GM12878 (cell line): Measurements from ENCODE around the gene ATP5ME. TPM values are rescaled to one million over a fixed set of nuclear protein-coding genes. Genes with fewer than 3 reads are reported as not detected.

Experiments used
- ATAC-seq: fragments of 200-7000 bp; cut with Tn5 transposase; 3 replicates; pipeline ENCODE4 v1.9.1; 2020; ENCODE audit warnings: mild to moderate bottlenecking, moderate library complexity
- BruUV-seq: library from RNA; stranded (reverse); fragments of 400-500 nt; replicated peaks from 2 replicates; lab custom pipeline; 2021; lab: Mats Ljungman, UMichigan
- CTCF ChIA-PET: fragments of 300-600 bp; sonication (Branson Sonifier 250); formaldehyde crosslinking; extraction: SDS; loops from one replicate; lab custom pipeline; 2021; ENCODE audit warnings: inconsistent platforms; lab: Yijun Ruan, JAX
- POLR2A ChIA-PET: fragments of 350-600 bp; formaldehyde crosslinking; extraction: SDS; loops from one replicate; lab custom pipeline; 2021; ENCODE audit warnings: inconsistent platforms; lab: Charles Lee
- RAD21 ChIA-PET: fragments of 300-600 bp; sonication (Branson Sonifier 250); formaldehyde crosslinking; loops from one replicate; lab custom pipeline; 2023; ENCODE audit warnings: antibody characterized with exemption; ENCODE audit not compliant: unreplicated experiment; lab: Charles Lee
- SMC1A ChIA-PET: fragments of 300-600 bp; sonication (Branson Sonifier 250); formaldehyde crosslinking; loops from one replicate; lab custom pipeline; 2023; ENCODE audit not compliant: unreplicated experiment, uncharacterized antibody; lab: Charles Lee
- DNase-seq: peaks from one replicate; pipeline ENCODE4 v3.0.0-alpha.2; 2011; ENCODE audit warnings: low read depth, low spot score
- FAIRE-seq: peaks from 3 replicates; lab custom pipeline; 2011; peaks lifted over from hg19 to GRCh38; lab: Jason Lieb, UNC
- H2AFZ ChIP-seq: 2 replicates; pipeline ENCODE4 v1.6.0; 2011; ENCODE audit warnings: low read depth, low read length, control low read depth; ENCODE audit not compliant: control insufficient read depth
- H3K27ac ChIP-seq: 2 replicates; pipeline ENCODE4 v1.5.1; 2011; ENCODE audit warnings: control low read depth; ENCODE audit not compliant: control insufficient read depth, insufficient read depth
- H3K27me3 ChIP-seq, 2 experiments: replicated peaks in 1 of 2; 2 replicates each; pipeline versions ENCODE4 v1.6.0 to v1.6.1; 2011; ENCODE audit warnings: low read length in 1 of 2; ENCODE audit not compliant: control insufficient read depth in 2 of 2, insufficient read depth in 2 of 2
- H3K36me3 ChIP-seq, 2 experiments: 2 replicates each; pipeline ENCODE4 v1.5.1; 2011; ENCODE audit warnings: low read length in 1 of 2; ENCODE audit not compliant: control insufficient read depth in 2 of 2, insufficient read depth in 2 of 2
- H3K4me1 ChIP-seq: 2 replicates; pipeline ENCODE4 v1.6.1; 2011; ENCODE audit warnings: mild to moderate bottlenecking, low read length, moderate library complexity, mixed read lengths; ENCODE audit not compliant: control insufficient read depth, insufficient read depth
- H3K4me2 ChIP-seq: 2 replicates; pipeline ENCODE4 v1.6.0; 2011; ENCODE audit warnings: control low read depth; ENCODE audit not compliant: control insufficient read depth, insufficient read depth
- H3K4me3 ChIP-seq: fragments of 200-600 bp; sonication (generic); 2 replicates; pipeline ENCODE4 v1.5.1; 2016
- H3K79me2 ChIP-seq: 2 replicates; pipeline ENCODE4 v1.6.0; 2011; ENCODE audit warnings: low read length; ENCODE audit not compliant: control insufficient read depth, insufficient read depth
- H3K9ac ChIP-seq: 2 replicates; pipeline ENCODE4 v1.8.0; 2011; ENCODE audit warnings: low read length, control low read depth, mixed read lengths; ENCODE audit not compliant: control insufficient read depth, insufficient read depth
- H3K9me3 ChIP-seq: replicated peaks from 3 replicates; pipeline ENCODE4 v1.5.1; 2011; ENCODE audit warnings: mild to moderate bottlenecking, low read length; ENCODE audit not compliant: control insufficient read depth, insufficient read depth
- H4K20me1 ChIP-seq: 2 replicates; pipeline ENCODE4 v1.6.0; 2011; ENCODE audit not compliant: control insufficient read depth, insufficient read depth
- BMI1 ChIP-seq: fragments of 450-650 bp; IDR thresholded peaks from 2 replicates; pipeline ENCODE4 v1.6.1; 2016; ENCODE audit warnings: mild to moderate bottlenecking, moderate library complexity, borderline replicate concordance
- ETV6 ChIP-seq, 2 experiments: fragments of 450-650 bp in 1 of 2; IDR thresholded peaks in 1 of 2; conservative IDR thresholded peaks in 1 of 2; 2 replicates each; pipeline ENCODE4 v1.6.1; 2014; ENCODE audit warnings: antibody characterized with exemption in 1 of 2, borderline replicate concordance in 1 of 2, low read depth in 1 of 2, mild to moderate bottlenecking in 1 of 2, moderate library complexity in 1 of 2
- IRF3 ChIP-seq: fragments of 450-650 bp; IDR thresholded peaks from 2 replicates; pipeline ENCODE4 v1.6.1; 2014; ENCODE audit warnings: mild to moderate bottlenecking
- NRF1 ChIP-seq: conservative IDR thresholded peaks from 2 replicates; pipeline ENCODE4 v1.6.1; 2011; ENCODE audit warnings: mild to moderate bottlenecking, low read depth, low read length, improper control_type of control experiment
- PAX5 ChIP-seq: IDR thresholded peaks from 2 replicates; pipeline ENCODE4 v1.6.1; 2011; ENCODE audit warnings: low read depth, low read length, borderline replicate concordance
- PBX3 ChIP-seq: IDR thresholded peaks from 2 replicates; pipeline ENCODE4 v1.6.1; 2011; ENCODE audit warnings: mild to moderate bottlenecking, low read depth, low read length, moderate library complexity; ENCODE audit not compliant: insufficient replicate concordance
- PML ChIP-seq: IDR thresholded peaks from 2 replicates; pipeline ENCODE4 v1.6.1; 2012; ENCODE audit warnings: low read length, inconsistent platforms
- POLR2A ChIP-seq: IDR thresholded peaks from 2 replicates; pipeline ENCODE4 v1.6.1; 2011; ENCODE audit warnings: low read depth, mild to moderate bottlenecking, low read length
- RELA ChIP-seq: fragments of 450-650 bp; IDR thresholded peaks from 2 replicates; pipeline ENCODE4 v1.8.0; 2014; ENCODE audit warnings: borderline replicate concordance; ENCODE audit not compliant: partially characterized antibody
- SIN3A ChIP-seq: IDR thresholded peaks from 2 replicates; pipeline ENCODE4 v1.6.1; 2012; ENCODE audit warnings: low read depth, low read length, improper control_type of control experiment
- SREBF1 ChIP-seq: IDR thresholded peaks from 2 replicates; pipeline ENCODE4 v1.6.1; 2012; ENCODE audit warnings: mild to moderate bottlenecking, low read length
- SRF ChIP-seq, 2 experiments: IDR thresholded peaks; 2 replicates each; pipeline ENCODE4 v1.6.1; 2011; ENCODE audit warnings: low read depth in 2 of 2, low read length in 2 of 2, mild to moderate bottlenecking in 1 of 2, moderate library complexity in 1 of 2
- TBL1XR1 ChIP-seq: IDR thresholded peaks from 2 replicates; pipeline ENCODE4 v1.6.1; 2012; ENCODE audit warnings: low read depth, low read length, improper control_type of control experiment
- ZNF274 ChIP-seq: IDR thresholded peaks from one replicate; pipeline ENCODE4 v1.8.0; 2011; ENCODE audit not compliant: insufficient read length, insufficient read depth
- ZNF384 ChIP-seq: IDR thresholded peaks from 2 replicates; pipeline ENCODE4 v1.6.1; 2012; ENCODE audit warnings: low read depth, mild to moderate bottlenecking, low read length, improper control_type of control experiment, borderline replicate concordance
- ZNF592 ChIP-seq: fragments of 450-650 bp; IDR thresholded peaks from 2 replicates; pipeline ENCODE4 v1.6.1; 2017; ENCODE audit warnings: mild to moderate bottlenecking, moderate library complexity
- ZZZ3 ChIP-seq: IDR thresholded peaks from 2 replicates; pipeline ENCODE4 v1.6.1; 2011; ENCODE audit warnings: low read depth; ENCODE audit not compliant: control insufficient read depth, insufficient read length
- WGBS: methylation state at CpG from one replicate; pipeline ENCODE4 v1.1.6; 2016; ENCODE audit warnings: low lambda C conversion rate; ENCODE audit not compliant: insufficient replicate concordance, insufficient coverage; ENCODE audit errors: missing lambda C conversion rate; 5-methylcytosine and 5-hydroxymethylcytosine counted together
- in situ Hi-C: fragments of 300-500 bp; cut with MboI; formaldehyde crosslinking; loops from 9 replicates; pipeline ENCODE4 v1.14.3; 2018; ENCODE audit warnings: mixed read lengths
- intact Hi-C: fragments of 100-400 bp; cut with micrococcal nuclease; formaldehyde crosslinking; loops from one replicate; pipeline ENCODE4 v1.14.2; 2022; ENCODE audit not compliant: unreplicated experiment
- polyA plus RNA-seq, 11 experiments: library from polyadenylated mRNA; depleted of rRNA in 4 of 11; unstranded in 6 of 11; stranded (reverse) in 5 of 11; fragments of >200 nt; fragmentation: Nextera tagmentation in 4 of 11; fragmentation: Illumina TruSeq in 1 of 11; extraction: Ambion mirVana in 4 of 11; extraction: Trizol in 1 of 11; gene quantifications; 1 replicate in 1 of 11; 2 replicates in 10 of 11; pipeline versions ENCODE4 v1.2.1 to v1.2.3, GENCODE V29; 2011 to 2016; ENCODE audit warnings: inconsistent platforms in 2 of 11, missing spikeins in 2 of 11, low read depth in 1 of 11
- total RNA-seq, 4 experiments: library from RNA; depleted of rRNA in 3 of 4; stranded (reverse); fragments of >200 nt in 3 of 4; fragmentation: Illumina TruSeq in 1 of 4; extraction: Trizol in 1 of 4; gene quantifications; 2 replicates each; pipeline versions ENCODE4 v1.2.1 to v1.2.3, GENCODE V29; 2013 to 2021

The ATP5ME gene
- total and polyA plus RNA-seq, 10 of the 15 experiments (the other 5 are each of a cell fraction or from before 2014, with no cell fraction given), result 279 to 2,374 (median 509) TPM

GRCh38 chr4:625631-626161 is 48.4 kb downstream of the ATP5ME start:
- ChIA-PET POLR2A (no interaction called here), RAD21 (no interaction called here), CTCF (no interaction called here), SMC1A (no interaction called here)
- Histone ChIP-seq H3K4me3 (no peak overlapping the region), H3K4me1 (no peaks in the 10 kb centered on the region), H3K36me3 (no peaks in the 10 kb centered on the region), H3K9ac (no peak overlapping the region), H3K27ac (no peak overlapping the region), H3K4me2 (no peak overlapping the region), H3K9me3 (no peaks in the 10 kb centered on the region; the same call in 1 of the 3 replicates), H2AFZ (no peak overlapping the region), H3K79me2 (no peaks in the 10 kb centered on the region), H3K27me3 (no peaks in the 10 kb centered on the region), H4K20me1 (no peaks in the 10 kb centered on the region)
- BruUV-seq, result no TSS peak
- FAIRE-seq (no peak), DNase-seq (no peak), ATAC-seq (no peak)
- intact Hi-C loops (no loop called here), in situ Hi-C loops (no loop called here)
- TF ChIP-seq PML (no peak), ZNF274 (no peak), ZZZ3 (no peak), TBL1XR1 (no peak), SIN3A (no peak), PAX5 (no peak), ETV6 (conservative IDR thresholded peaks at IDR 0.05 in 1 of 2, IDR thresholded peaks at IDR 0.05 in 1 of 2; ENCODE audit: borderline replicate concordance in 1 of 2, low read depth in 1 of 2) (no peak), SREBF1 (no peak), IRF3 (no peak), NRF1 (no peak), ZNF592 (no peak), POLR2A (no peak), ZNF384 (no peak), RELA (no peak), SRF (IDR thresholded peaks at IDR 0.05; ENCODE audit: low read depth in 2 of 2, low read length in 2 of 2) (no peak), BMI1 (no peak), PBX3 (no peak)
- WGBS, result 60% methylated on average over 25 of the region's 39 CpGs
